GM13976 (cell line): ENCODE results near the gene GLB1L2.
"Not testable (repeated sequence)": the region's sequence is repeated elsewhere in the genome, so short reads cannot be mapped to it uniquely, and the experiment has no call there.

ENCODE experiments used
- DNase-seq: peaks from one replicate; pipeline ENCODE4 v3.0.0; 2012; ENCODE audit warnings: low spot score
- CTCF ChIP-seq: IDR thresholded peaks from 2 replicates; pipeline ENCODE4 v1.5.1; 2012; ENCODE audit warnings: borderline replicate concordance, mild to moderate bottlenecking; ENCODE audit not compliant: insufficient read depth; ENCODE audit errors: extremely low read depth, missing control alignments, control extremely low read depth
- in situ Hi-C: fragments of 300-500 bp; cut with MboI; formaldehyde crosslinking; loops from one replicate; pipeline ENCODE4 v1.12.0; 2022; ENCODE audit warnings: low sequenced_read_pairs, mixed read lengths, inconsistent platforms; ENCODE audit not compliant: unreplicated experiment

The GLB1L2 gene, protein sequence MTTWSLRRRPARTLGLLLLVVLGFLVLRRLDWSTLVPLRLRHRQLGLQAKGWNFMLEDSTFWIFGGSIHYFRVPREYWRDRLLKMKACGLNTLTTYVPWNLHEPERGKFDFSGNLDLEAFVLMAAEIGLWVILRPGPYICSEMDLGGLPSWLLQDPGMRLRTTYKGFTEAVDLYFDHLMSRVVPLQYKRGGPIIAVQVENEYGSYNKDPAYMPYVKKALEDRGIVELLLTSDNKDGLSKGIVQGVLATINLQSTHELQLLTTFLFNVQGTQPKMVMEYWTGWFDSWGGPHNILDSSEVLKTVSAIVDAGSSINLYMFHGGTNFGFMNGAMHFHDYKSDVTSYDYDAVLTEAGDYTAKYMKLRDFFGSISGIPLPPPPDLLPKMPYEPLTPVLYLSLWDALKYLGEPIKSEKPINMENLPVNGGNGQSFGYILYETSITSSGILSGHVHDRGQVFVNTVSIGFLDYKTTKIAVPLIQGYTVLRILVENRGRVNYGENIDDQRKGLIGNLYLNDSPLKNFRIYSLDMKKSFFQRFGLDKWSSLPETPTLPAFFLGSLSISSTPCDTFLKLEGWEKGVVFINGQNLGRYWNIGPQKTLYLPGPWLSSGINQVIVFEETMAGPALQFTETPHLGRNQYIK

DNA sequence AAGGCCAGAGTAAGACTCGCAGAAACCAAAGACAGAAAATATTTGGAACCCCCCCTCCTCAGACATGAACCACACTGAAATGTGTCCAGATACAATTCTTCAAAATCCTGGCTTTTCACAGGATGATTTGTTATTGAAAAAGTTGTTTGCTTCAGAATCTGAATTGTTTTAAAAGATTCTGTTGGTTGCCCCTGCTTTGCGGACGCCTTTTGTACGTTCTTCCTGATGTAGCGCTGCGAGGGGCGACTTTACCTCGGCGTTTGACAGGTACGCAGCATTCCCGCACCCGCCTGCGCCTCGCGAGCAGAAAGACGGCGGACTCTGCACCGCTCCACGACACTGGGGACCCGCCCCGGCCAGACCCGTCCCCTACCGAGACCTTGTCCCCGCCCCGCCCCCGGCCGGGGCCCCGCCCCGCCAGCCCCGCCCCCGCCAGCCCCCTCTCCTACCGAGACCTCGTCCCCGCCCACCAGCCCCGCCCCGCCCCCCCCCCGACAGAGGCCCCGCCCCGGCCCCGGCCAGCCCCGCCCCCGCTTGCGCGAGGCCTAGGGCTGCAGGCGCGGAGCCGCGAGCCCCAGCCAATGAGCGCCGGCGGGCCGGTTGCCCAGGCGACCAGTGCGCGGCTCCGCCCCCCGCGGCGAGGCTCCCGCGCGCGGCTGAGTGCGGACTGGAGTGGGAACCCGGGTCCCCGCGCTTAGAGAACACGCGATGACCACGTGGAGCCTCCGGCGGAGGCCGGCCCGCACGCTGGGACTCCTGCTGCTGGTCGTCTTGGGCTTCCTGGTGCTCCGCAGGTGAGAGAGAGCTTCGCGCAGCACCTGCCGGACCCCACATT lies at the start of gene GLB1L2:
TSS of gene GLB1L2 (plus strand) at position 635 of the 835 bp plus-strand sequence. CDS start at position 709, 74 bp downstream.
- DNase-seq, result peak; percentile 96
- no peak for TF ChIP-seq CTCF
- in situ Hi-C loops, result no loop called here

DNA sequence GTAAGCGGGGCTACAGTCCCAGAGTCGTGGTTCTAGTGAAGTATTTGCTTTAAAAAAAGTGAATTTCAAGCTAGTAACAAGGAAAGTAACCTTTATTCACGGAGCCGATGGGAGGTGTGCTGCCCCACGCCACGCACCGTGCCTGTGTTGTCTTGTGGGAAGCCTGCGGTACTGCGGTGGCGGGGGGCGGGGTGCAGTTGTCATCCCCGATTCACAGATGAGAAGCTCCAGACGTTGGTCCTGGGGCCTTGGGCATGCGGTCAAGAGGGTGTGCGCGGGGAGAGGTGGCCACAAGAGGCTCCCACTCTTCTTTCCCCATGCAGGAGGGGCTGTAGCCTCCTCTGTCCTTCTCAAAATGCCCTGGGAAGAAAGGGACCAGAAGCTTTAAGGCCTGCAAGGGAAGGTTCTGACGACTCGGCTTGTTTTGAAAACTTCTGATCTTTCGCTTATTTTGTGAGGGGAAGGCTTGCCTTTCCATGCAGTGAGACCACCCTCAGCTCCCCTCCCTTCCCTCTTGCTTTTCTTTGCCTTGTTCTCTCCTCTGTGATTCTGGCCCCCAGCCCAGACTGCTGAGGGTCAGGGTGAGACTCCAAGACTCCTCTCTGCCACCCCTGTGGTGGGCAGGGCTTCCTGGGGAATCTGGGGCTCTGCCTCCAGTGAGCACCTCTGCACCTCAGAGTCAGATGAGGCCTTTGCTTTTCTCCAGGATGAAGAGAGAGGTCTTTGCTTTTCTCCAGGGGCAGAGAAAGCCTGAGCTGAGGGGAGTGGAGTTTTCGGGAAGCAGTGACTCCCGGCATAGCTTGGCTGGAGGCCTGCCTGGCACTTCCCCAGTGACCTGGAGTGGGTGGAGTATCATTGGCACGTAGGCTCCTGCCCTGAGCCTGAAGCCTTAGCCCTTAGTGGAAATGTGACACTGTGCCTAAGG lies 49.4 kb upstream of the GLB1L2 start:
- DNase-seq, result no peak
- in situ Hi-C loops, result no loop called here

DNA sequence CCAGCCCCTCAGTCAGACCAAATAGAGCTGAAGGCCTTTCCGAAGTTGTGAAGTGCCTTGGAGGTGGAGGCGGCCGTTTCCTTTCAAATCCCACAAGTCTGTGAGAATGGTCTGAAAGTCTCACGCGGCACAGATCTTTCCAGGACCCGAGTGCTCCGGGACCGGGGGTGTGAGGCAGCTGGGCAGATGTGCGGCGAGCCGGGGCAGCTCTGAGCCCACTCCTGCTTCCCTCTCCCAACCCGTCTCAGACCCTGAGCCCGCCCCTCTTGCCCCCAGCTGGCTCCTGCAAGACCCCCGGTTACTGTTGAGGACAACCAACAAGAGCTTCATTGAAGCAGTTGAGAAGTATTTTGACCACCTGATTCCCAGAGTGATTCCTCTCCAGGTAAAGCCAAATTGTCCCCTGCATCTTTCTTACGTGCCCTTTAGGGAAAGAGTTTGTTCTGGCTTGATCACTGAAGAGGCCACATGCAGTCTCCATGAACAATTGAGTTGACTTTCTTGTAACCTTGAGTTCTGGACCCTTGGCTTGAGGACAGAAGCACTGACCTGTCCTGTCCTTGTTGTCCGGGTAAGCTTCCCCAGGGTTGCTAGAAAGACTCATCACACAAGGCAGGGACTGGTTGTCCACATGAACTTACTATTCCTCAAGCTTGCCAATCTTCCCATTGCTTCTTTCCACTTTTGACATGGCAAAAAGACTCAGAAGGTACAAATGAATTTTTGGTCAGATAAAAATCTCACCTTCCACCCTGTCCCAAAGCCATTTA lies 48.1 kb upstream of the GLB1L2 start:
- no peak for DNase-seq
- no peak for TF ChIP-seq CTCF
- in situ Hi-C loops, result no loop called here

More for the DNA sequence above, 49.4 kb upstream of the GLB1L2 start:
- TF ChIP-seq CTCF, result no peak

DNA sequence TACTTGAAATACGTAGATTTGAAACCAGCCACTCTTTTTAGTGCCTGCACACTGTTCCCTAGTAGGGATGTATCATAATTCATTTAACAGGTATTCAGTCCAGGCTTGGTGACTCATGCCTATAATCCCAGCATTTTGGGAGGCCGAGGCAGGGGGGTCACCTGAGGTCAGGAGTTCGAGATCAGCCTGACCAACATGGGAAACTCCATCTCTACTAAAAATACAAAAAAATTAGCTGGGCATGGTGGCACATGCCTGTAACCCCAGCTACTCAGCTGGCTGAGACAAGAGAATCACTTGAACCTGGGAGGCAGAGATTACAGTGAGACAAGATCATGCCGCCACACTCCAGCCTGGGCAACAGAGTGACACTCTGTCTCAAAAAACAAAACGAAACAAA lies 47.4 kb upstream of the GLB1L2 start:
- in situ Hi-C loops, DNase-seq: not testable (repeated sequence)

DNA sequence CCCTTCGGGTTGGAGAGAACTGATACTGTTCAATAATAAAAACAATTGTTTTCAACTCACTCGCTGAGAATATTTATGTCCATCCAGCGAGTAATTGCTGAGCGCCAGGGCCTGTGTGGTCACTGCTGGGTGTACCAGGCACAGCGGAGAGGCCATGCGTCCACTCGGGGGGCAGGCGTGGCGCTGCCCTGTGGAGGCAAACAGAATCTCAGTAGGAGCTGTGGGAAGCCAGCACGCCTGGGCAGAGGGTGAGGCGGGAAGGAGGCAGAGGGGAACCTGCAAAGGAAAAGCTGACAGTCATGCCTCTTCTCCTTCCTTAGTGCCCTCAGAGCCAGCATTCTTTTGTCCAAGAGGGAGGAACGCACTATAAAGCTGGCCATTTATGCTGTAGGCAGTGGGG lies 44.2 kb upstream of the GLB1L2 start:
- in situ Hi-C loops, result no loop called here
- TF ChIP-seq CTCF, result no peak
- no peak for DNase-seq

DNA sequence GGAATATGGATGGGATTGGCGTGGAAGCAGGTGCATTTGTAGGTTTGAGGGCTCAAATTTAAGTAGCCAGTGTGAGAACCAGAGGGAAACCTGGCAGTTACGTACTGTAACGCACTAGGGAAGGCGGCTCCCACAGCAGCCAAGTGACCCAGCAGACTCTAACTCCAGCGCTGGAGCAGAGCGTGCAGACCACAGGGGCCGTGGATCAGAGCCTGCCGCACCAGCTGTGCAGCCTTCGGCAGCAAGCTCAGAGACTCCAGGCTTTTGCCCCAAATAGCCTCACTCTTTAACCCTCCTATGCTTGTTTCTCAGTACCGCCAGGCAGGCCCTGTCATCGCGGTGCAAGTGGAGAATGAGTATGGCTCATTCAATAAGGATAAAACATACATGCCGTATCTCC lies 43.3 kb upstream of the GLB1L2 start:
- in situ Hi-C loops, result no loop called here
- DNase-seq, result no peak
- TF ChIP-seq CTCF, result no peak
